ENCODE measurements around the gene OTOS.

OTOS gene

GRCh38 chr2:240166761-240167587 lies 26.5 kb upstream of the OTOS start:
- DNase-seq = no peak

- no peak for DNase-seq
These were observed 25.7 kb upstream of the OTOS start for GRCh38 chr2:240166191-240166590.

- no peak for DNase-seq
These were observed 25.2 kb upstream of the OTOS start for GRCh38 chr2:240165661-240166060.

GRCh38 chr2:240165034-240165433 lies 24.6 kb upstream of the OTOS start:
- DNase-seq = no peak

- no peak for DNase-seq
These were observed 24.1 kb upstream of the OTOS start for GRCh38 chr2:240164586-240164985.

GRCh38 chr2:240163844-240164574 lies 23.6 kb upstream of the OTOS start:
- DNase-seq = no peak

- DNase-seq = no peak
These were observed 22.7 kb upstream of the OTOS start for GRCh38 chr2:240162939-240163714.

- DNase-seq = no peak
These were observed 22.1 kb upstream of the OTOS start for GRCh38 chr2:240162531-240162930.

GRCh38 chr2:240162032-240162431 lies 21.6 kb upstream of the OTOS start:
- DNase-seq = no peak

GRCh38 chr2:240161087-240161750 lies 20.8 kb upstream of the OTOS start:
- no peak for DNase-seq

- no peak for DNase-seq
These were observed 20.0 kb upstream of the OTOS start for GRCh38 chr2:240160291-240161086.

- no peak for DNase-seq
These were observed 18.9 kb upstream of the OTOS start for GRCh38 chr2:240159251-240159839.

- no peak for DNase-seq
These were observed 16.7 kb upstream of the OTOS start for GRCh38 chr2:240157147-240157470.

GRCh38 chr2:240156435-240157146 lies 16.1 kb upstream of the OTOS start:
- DNase-seq = no peak

- no peak for DNase-seq
These were observed 15.4 kb upstream of the OTOS start for GRCh38 chr2:240155745-240156390.

GRCh38 chr2:240155048-240155744 lies 14.7 kb upstream of the OTOS start:
- no peak for DNase-seq

- no peak for DNase-seq
These were observed 14.1 kb upstream of the OTOS start for GRCh38 chr2:240154606-240155005.

GRCh38 chr2:240153418-240153817 lies 13.0 kb upstream of the OTOS start:
- DNase-seq = no peak

GRCh38 chr2:240151477-240152031 lies 11.1 kb upstream of the OTOS start:
- no peak for DNase-seq

All from SHP77 treated with DMSO at 0.1 percent for 48 hours (cell line).